ENCODE results near the gene CSNK2A1. TPM values are rescaled to one million over a fixed set of nuclear protein-coding genes. Genes with fewer than 3 reads are reported as not detected.

CSNK2A1 gene
- total RNA-seq, 1 experiment from 2014 or later = 229 TPM

- no peak overlapping the region for H2AFZ ChIP-seq (ENCODE audit: low read length)
- no peaks in the 10 kb centered on the region for H3K9me3 ChIP-seq (ENCODE audit: control insufficient read depth, low read depth, low read length)
- H3K4me1 ChIP-seq (ENCODE audit: insufficient read depth, low read length) = no peaks in the 10 kb centered on the region; the same call in 1 of the 2 replicates
- H3K18ac ChIP-seq (ENCODE audit: insufficient read length, low read depth, low read length) = no peak overlapping the region
- H3K79me1 ChIP-seq (ENCODE audit: insufficient read depth, low read depth, low read length, poor library complexity, severe bottlenecking) = no peaks in the 10 kb centered on the region
- no peak overlapping the region for H2BK15ac ChIP-seq (ENCODE audit: low read depth, low read length)
- no peak overlapping the region for H2AK5ac ChIP-seq (ENCODE audit: insufficient read length, low read length)
- H3K27me3 ChIP-seq (ENCODE audit: insufficient read depth, low read length) = no peaks in the 10 kb centered on the region
- no peak overlapping the region for H3K14ac ChIP-seq (ENCODE audit: insufficient read depth, low read length)
- H2BK20ac ChIP-seq (ENCODE audit: low read depth, low read length, poor library complexity, severe bottlenecking) = no peak overlapping the region
- no peak overlapping the region for H4K91ac ChIP-seq (ENCODE audit: insufficient read length, low read depth, low read length)
- H3K56ac ChIP-seq (ENCODE audit: insufficient read length, low read depth, low read length) = no peak overlapping the region
- H3K9me3 Mint-ChIP-seq = no peaks in the 10 kb centered on the region
- no peaks in the 10 kb centered on the region for H4K20me1 ChIP-seq (ENCODE audit: control insufficient read depth, insufficient read depth, insufficient read length)
- peaks cover 6% of the 10 kb centered on the region for H3K23me2 ChIP-seq (ENCODE audit: insufficient read length, low read depth, low read length, poor library complexity, severe bottlenecking)
- no peak overlapping the region for H3K9ac ChIP-seq (ENCODE audit: extremely low read depth, insufficient read length, low read length)
- H3K4me3 Mint-ChIP-seq = peak overlapping the region; percentile 21 to 63; a peak in 4 of 5 replicates
- H3K27ac Mint-ChIP-seq = no peak overlapping the region
- H3T11ph ChIP-seq (ENCODE audit: low read length) = no peak overlapping the region
- no peak overlapping the region for H3K23ac ChIP-seq (ENCODE audit: insufficient read length, low read depth, low read length)
- H2BK5ac ChIP-seq (ENCODE audit: insufficient read length, low read length) = no peak overlapping the region
- whole genome bisulfite sequencing (ENCODE audit: extremely low coverage, insufficient read length, low lambda C conversion rate) = no CpG with 5 or more reads among the region's 2 CpGs
- no peak overlapping the region for H4K5ac ChIP-seq (ENCODE audit: insufficient read length, low read depth, low read length)
- H2BK120ac ChIP-seq (ENCODE audit: low read depth, low read length, poor library complexity, severe bottlenecking) = no peak overlapping the region
- H3K4me1 Mint-ChIP-seq = peaks cover 15 to 19% of the 10 kb centered on the region in 2 experiments
- H3K27me3 Mint-ChIP-seq (ENCODE audit: low read depth) = peaks cover 27% of the 10 kb centered on the region
- H4K8ac ChIP-seq (replicated peaks; ENCODE audit: insufficient read length, low read depth, low read length) = no peak overlapping the region
- no peaks in the 10 kb centered on the region; a peak in 1 of 7 replicates for H3K36me3 Mint-ChIP-seq (ENCODE audit: insufficient read depth in 1 of 3, low read depth in 3 of 3)
- TF ChIP-seq CTCF (conservative IDR thresholded peaks at IDR 0.05) = no peak
- no peak overlapping the region for H3K4me2 ChIP-seq (ENCODE audit: insufficient read depth, insufficient read length, low read length)
- peaks cover 6% of the 10 kb centered on the region; the same call in 1 of the 2 replicates for H3K79me2 ChIP-seq (ENCODE audit: insufficient read depth, low read length)
- no peak overlapping the region for H3K4ac ChIP-seq (ENCODE audit: low read depth, low read length)
- no peak for DNase-seq
- H2BK12ac ChIP-seq (ENCODE audit: insufficient read length, low read depth, low read length) = no peak overlapping the region
- no peak overlapping the region for H3K27ac ChIP-seq (ENCODE audit: insufficient read length, low read depth, low read length)
Measured at GRCh38 chr20:460707-461106, 82.9 kb downstream of the CSNK2A1 start.
